Upper lobe of left lung (tissue), 4 donors: ENCODE results near the gene ATP5PB.

Experiments used
- CTCF ChIP-seq, 6 experiments: fragments of 450-650 bp in 4 of 6; fragments of 200-600 bp in 2 of 6; sonication (generic) in 2 of 6; IDR thresholded peaks; one replicate each; pipeline ENCODE4 v1.5.1; 2016 to 2019; ENCODE audit warnings: antibody characterized with exemption in 6 of 6
- POLR2A ChIP-seq, 4 donors: fragments of 450-650 bp; IDR thresholded peaks; one replicate each; pipeline ENCODE4 v1.5.1; 2016 to 2017; ENCODE audit warnings: antibody characterized with exemption in 4 of 4, mild to moderate bottlenecking in 2 of 4
- POLR2AphosphoS5 ChIP-seq, 2 donors: sonication (generic); formaldehyde crosslinking; IDR thresholded peaks; one replicate each; pipeline ENCODE4 v1.5.1; 2017; ENCODE audit warnings: antibody characterized with exemption in 2 of 2

GRCh38 chr1:111462370-111463028 lies 13.2 kb downstream of the ATP5PB start:
- TF ChIP-seq CTCF (IDR thresholded peaks at IDR 0.05) = no peak
- TF ChIP-seq POLR2A (IDR thresholded peaks at IDR 0.05) = no peak
- TF ChIP-seq POLR2AphosphoS5 (IDR thresholded peaks at IDR 0.05) = no peak
